SH-SY5Y (cell line): ENCODE results near the gene PGA4.
"Not testable (repeated sequence)": the region's sequence is repeated elsewhere in the genome, so short reads cannot be mapped to it uniquely, and the experiment has no call there.

Experiments
- GATA2 ChIP-seq: IDR thresholded peaks from 2 replicates; pipeline ENCODE4 v1.6.1; 2011; ENCODE audit warnings: mild to moderate bottlenecking, low read depth, low read length
- GATA3 ChIP-seq: IDR thresholded peaks from 2 replicates; pipeline ENCODE4 v1.6.1; 2011; ENCODE audit warnings: low read depth, mild to moderate bottlenecking, low read length, moderate library complexity

PGA4 gene

DNA sequence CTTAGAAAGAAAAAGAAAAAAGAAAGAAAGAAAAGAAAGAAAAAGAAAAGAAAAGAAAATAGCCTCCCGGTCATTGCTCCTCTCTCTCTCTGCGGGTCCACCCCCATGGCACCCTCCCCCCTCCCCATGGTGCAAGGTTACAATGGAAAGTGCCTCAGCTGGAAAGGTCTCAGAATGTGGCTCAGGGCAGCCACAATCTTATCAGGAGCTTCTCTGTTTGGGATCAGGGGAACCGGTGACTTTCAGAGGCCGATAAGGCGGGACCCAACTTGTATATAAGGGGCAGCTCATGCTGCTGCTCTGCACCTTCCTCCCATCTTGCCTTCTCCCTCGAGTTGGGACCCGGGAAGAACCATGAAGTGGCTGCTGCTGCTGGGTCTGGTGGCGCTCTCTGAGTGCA is at the start of gene PGA4:
Gene PGA4, plus strand, starts transcription at position 301 of the 400 bp plus-strand sequence. Its CDS starts 54 bp downstream, at position 355.
- not testable (repeated sequence) for TF ChIP-seq GATA2, GATA3

- TF ChIP-seq GATA3 (no peak), GATA2 (no peak)
These were observed 49.8 kb upstream of the PGA4 start for GRCh38 chr11:61172356-61172755.

DNA sequence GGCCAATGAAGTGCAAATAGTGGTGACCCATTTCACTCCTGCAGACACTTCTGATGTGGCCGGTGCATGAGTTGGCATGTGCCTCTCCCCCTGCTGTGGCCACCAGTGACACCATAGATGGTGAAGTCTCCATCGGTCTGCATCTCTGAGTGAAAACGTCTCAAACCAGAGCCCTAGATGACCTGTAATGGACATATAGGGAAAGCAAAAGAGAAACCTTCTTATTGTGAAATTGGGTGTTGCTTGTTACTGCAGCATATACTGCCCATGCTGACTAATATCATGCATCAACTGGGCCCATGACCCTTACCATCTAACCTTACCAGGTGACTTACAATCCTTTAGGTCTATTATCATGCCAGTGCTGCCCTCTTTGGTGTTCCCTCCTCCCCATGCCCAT is 49.3 kb upstream of the PGA4 start:
- no peak for TF ChIP-seq GATA2
- no peak for TF ChIP-seq GATA3

GRCh38 chr11:61173456-61173855 is 48.7 kb upstream of the PGA4 start:
- TF ChIP-seq GATA2: no peak
- TF ChIP-seq GATA3: no peak

DNA sequence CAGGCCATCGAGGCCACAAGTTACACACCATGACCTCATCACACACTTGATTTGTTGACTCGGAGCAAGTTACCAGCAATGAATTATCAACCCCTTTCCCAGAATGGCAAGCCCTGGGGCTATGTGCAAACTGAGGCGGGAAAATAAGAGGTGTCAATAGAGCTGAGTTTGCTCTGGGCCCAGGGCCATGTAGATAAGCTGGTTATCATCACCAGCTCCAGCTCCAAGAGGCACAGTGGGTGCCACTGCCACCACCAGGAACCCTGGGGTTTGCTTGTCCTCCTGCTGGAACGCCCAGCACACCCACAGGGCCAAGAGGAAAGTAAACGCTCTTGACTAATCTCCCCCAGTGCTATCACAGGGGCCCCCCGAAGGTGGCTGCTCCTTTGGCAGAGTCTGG is 47.9 kb upstream of the PGA4 start:
- no peak for TF ChIP-seq GATA3
- TF ChIP-seq GATA2: no peak

DNA sequence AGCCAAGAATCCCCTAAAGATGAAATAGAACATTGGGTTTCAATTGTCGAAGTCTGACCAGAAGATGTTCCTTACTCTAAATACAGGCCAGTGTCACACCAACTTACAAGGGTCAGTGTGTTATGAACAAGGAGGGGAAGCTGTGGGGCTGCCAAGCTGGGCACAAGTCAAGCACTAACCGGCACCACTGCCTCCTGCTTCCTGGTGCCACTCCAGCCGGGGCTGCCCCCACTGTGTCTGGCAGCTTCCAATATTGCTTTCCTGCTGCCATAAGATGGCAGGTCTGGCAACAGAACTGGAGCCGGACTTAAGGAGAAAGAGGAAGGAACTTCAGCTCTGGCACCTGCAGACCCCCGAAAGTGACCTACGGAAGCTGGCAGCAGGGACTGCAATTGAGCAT is 47.2 kb upstream of the PGA4 start:
- no peak for TF ChIP-seq GATA3
- TF ChIP-seq GATA2: no peak

DNA sequence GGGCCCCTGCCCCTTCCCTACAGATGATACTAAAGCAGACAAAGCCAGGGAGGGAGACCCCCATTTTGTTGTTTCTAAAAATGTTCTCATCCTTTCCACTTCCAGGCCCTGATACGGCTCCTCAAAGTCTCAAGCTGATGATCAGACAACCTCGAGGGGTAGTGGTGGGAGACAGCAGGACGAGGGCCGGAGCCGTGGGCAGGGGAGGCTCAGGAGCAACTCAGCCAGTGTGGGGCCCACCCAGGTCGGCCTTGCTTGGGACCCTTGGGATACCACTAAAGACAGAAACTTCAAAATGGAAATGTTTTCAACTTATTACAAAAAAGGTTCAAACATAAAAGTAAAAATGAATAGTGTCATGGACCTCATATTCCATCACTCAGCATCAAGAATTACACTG is 45.7 kb upstream of the PGA4 start:
- TF ChIP-seq GATA2 (no peak), GATA3 (no peak)

DNA sequence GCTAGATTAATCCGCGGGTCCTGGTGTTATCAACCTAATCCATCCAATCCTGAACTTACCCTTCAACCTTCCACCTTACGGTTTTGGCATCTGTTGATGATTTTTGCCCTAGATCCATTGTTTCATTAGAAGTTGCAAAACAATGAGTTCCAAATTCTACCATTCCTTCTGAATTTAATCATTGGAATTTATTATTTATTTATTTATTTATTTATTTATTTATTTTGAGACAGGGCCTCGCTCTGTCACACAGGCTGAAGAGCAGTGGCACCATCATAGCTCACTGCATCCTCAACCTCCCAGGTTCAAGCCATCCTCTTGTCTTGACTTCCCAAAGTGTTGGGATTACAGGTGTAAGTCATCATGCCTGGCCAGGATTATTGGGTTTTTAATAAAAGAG is 40.7 kb upstream of the PGA4 start:
- TF ChIP-seq GATA2 (no peak), GATA3 (no peak)

DNA sequence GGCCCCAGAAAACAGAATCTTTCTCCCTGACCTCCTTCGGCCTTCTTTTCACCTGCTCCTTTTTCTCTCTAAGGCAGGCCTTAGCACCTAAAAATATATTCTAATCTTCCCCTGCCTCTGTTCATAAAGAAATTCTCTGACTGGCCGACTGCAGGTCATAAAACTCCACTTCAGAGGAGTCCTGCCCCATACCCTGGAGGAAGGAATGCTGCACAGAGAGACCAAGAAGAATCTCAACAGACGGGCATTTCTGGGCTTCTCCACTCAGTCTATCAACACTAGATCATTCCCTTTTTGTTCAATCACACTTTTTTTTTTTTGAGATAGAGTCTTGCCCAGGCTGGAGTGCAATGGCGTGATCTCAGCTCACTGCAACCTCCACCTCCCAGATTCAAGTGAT is 38.5 kb upstream of the PGA4 start:
- TF ChIP-seq GATA3 (no peak), GATA2 (no peak)

DNA sequence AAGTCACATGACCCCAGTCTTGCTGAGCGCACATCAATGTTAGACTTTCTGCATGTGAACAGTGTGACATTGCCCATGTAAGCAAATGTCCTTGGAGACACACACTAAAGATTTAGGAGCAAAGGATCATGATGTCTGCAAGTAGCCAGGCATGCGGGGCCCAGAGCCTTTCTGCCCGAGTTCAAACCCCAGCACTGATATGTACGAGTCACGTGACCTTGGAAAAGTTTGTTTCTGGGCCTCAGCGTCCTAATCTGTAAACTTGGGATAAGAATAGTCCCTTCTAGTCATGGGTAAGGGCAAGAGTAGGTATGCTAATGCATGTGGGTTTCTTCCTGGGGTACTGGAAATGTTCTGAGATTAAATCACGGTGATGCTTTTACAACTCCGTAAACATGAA is 35.6 kb upstream of the PGA4 start:
- no peak for TF ChIP-seq GATA3
- TF ChIP-seq GATA2: no peak

DNA sequence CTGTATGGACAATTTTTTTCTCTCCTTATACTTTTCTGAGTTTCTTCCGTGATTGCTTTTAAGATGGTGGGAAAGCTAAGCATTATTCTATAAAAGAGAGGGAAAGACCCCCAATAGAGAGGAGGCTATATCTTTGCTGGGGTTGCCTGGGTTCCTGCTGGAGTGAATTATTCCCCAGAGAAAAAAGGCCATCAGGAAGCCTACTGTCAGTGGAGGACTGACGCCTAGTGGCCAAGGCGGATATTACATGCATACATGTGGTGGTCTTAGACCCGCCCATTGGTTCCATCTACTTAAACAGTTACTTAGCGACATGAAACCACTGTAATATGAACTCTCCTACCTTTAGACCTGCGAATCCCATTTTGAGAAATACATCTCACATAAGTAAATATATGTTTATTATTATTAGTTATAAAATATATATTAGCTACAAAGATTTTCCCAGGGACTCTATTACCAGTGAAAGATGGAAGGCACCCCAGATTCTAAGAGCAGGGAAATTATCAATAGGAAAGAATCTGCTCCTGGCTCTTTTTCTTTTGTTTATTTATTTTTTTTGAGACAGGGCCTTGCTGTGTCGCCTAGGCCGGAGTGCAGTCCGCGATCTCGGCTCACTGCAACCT is 34.5 kb upstream of the PGA4 start:
- TF ChIP-seq GATA2: no peak
- no peak for TF ChIP-seq GATA3

- TF ChIP-seq GATA3: no peak
- no peak for TF ChIP-seq GATA2
These were observed 32.2 kb upstream of the PGA4 start for GRCh38 chr11:61189933-61190332.

DNA sequence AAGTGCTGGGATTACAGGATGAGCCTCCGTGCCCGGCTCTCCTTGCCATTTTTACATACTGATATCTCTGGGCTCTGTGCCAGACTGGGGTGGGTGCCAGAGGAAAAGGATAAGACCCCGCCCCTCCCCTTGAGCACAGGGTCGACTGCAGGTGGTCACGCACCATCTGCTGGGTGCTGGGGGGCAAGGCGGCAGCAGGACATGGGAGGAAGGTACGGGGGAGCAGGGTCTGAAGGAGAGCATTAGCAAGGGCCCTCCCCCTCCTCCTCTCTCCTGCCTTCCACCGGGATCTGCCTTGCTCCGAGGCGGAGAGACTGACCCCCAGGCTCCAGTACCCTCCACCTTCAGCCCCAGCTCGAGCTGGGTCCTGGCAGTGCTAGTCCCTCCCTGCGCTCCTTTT is 28.6 kb upstream of the PGA4 start:
- TF ChIP-seq GATA2: no peak
- no peak for TF ChIP-seq GATA3

DNA sequence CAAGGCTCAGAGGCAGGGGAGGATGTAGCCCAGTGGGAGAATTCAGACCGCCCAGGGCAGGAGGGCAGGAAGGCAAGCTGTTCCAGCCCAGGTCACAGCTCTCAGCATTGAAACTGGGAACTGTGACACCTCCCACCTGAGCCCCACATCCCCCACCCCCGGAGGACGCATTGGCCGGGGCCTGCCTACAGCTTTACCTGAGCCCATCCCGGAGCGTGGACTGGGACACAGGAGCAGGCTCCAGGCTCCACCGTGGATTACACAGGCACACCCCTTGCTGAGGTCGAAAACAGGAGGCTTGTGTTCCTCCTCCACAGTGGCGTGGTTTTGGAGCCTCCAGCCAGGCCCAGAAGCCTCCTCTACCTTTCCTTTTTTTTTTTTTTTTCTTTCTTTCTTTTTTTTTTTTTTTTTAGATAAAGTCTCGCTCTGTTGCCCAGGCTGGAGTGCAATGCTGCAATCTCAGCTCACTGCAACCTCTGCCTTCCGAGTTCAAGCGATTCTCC is 27.9 kb upstream of the PGA4 start:
- TF ChIP-seq GATA3: no peak
- TF ChIP-seq GATA2: no peak

DNA sequence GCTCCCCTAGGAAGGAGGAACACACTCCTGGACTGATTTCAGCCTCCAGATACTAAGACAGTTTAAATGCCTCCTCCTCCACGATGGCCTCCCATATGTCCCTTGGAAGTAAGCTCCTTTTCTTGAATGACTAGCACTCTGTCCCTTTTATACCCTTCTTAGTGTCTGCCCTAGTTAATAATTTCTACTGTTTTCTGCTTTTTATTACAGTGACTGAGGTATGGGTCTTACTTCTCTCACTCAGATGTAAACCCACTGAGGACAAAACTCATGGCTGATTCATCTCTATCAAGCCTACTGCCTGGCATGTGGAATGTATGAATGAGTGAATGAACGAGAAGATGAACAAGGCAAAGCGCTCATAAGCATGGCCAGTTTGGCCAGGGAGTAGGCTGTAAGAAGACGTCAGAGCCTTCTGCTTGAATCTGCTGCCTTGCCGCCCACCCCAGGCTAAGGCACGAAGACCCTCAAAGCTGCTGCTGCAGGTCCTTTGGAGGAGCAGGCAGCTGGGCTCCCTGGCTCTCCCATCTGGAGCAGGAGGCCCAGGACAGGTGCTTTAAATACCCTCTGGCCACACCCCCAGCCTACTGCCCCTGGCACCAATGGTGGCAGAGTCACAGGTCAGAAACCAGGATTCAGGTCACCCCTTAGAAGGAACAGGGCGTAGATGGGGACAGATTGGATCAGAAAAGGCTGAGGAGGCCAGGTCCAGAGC is 27.0 kb upstream of the PGA4 start:
- TF ChIP-seq GATA3 (no peak), GATA2 (no peak)
